T-helper 2 cell treated with Interferon-gamma antibody and Interleukin-4, amounts not matched to agents 100 ng/mL and 5 ng/mL, for 36 hours (primary cell): ENCODE results near the gene ODAPH. TPM values are rescaled to one million over a fixed set of nuclear protein-coding genes. Genes with fewer than 3 reads are reported as not detected.
"Not testable (repeated sequence)": the region's sequence is repeated elsewhere in the genome, so short reads cannot be mapped to it uniquely, and the experiment has no call there.

Source experiments
- intact Hi-C: fragments of 100-400 bp; cut with micrococcal nuclease; formaldehyde crosslinking; loops from one replicate; pipeline ENCODE4 v1.15.1; 2023
- total RNA-seq: library from RNA; stranded (reverse); gene quantifications from 2 replicates; pipeline ENCODE4 v1.2.3, GENCODE V29; 2022

Gene ODAPH
- total RNA-seq, 1 donor from 2014 or later, result 0.86 TPM

- intact Hi-C loops, result not testable (repeated sequence)
These were observed 11.6 kb upstream of the ODAPH start for GRCh38 chr4:75544220-75544619.

- intact Hi-C loops, result no loop called here
These were observed 11.0 kb upstream of the ODAPH start for GRCh38 chr4:75544870-75545269.

GRCh38 chr4:75545526-75545925 is 10.3 kb upstream of the ODAPH start:
- intact Hi-C loops, result no loop called here

GRCh38 chr4:75547647-75548387 is 8.0 kb upstream of the ODAPH start:
- intact Hi-C loops, result no loop called here

- intact Hi-C loops, result no loop called here
These were observed 6.8 kb upstream of the ODAPH start for GRCh38 chr4:75549019-75549418.

- intact Hi-C loops, result no loop called here
These were observed 3.4 kb upstream of the ODAPH start for GRCh38 chr4:75552452-75552851.

GRCh38 chr4:75557696-75558095 is 1.8 kb downstream of the ODAPH start:
- intact Hi-C loops, result no loop called here

GRCh38 chr4:75561789-75562188 is 5.9 kb downstream of the ODAPH start:
- intact Hi-C loops, result no loop called here

GRCh38 chr4:75564023-75564422 is 8.2 kb downstream of the ODAPH start:
- intact Hi-C loops, result no loop called here

GRCh38 chr4:75565481-75565880 is 9.6 kb downstream of the ODAPH start:
- intact Hi-C loops, result no loop called here

GRCh38 chr4:75566911-75567310 is 11.0 kb downstream of the ODAPH start:
- intact Hi-C loops, result no loop called here

- intact Hi-C loops, result no loop called here
These were observed 11.9 kb downstream of the ODAPH start for GRCh38 chr4:75567725-75568124.

GRCh38 chr4:75584067-75584466 is 28.2 kb downstream of the ODAPH start:
- intact Hi-C loops, result no loop called here

GRCh38 chr4:75593393-75593792 is 37.5 kb downstream of the ODAPH start:
- intact Hi-C loops, result no loop called here

- intact Hi-C loops, result no loop called here
These were observed 40.2 kb downstream of the ODAPH start for GRCh38 chr4:75596061-75596460.

- intact Hi-C loops, result no loop called here
These were observed 42.5 kb downstream of the ODAPH start for GRCh38 chr4:75598390-75598789.

GRCh38 chr4:75599647-75600046 is 43.8 kb downstream of the ODAPH start:
- intact Hi-C loops, result no loop called here

- intact Hi-C loops, result no loop called here
These were observed 50.1 kb downstream of the ODAPH start for GRCh38 chr4:75605928-75606327.

GRCh38 chr4:75612306-75612705 is 56.4 kb downstream of the ODAPH start:
- intact Hi-C loops, result no loop called here
